HG03045 (cell line): ENCODE measurements around the gene CCDC197.
A peak's percentile ranks its signal among the peaks of the same experiment; 100 is the strongest.

ENCODE experiments used
- ATAC-seq: cut with Tn5 transposase; IDR thresholded peaks from one replicate; pipeline ENCODE4 v1.9.1; 2021; ENCODE audit warnings: mild to moderate bottlenecking, moderate library complexity; ENCODE audit not compliant: unreplicated experiment

Gene CCDC197

DNA sequence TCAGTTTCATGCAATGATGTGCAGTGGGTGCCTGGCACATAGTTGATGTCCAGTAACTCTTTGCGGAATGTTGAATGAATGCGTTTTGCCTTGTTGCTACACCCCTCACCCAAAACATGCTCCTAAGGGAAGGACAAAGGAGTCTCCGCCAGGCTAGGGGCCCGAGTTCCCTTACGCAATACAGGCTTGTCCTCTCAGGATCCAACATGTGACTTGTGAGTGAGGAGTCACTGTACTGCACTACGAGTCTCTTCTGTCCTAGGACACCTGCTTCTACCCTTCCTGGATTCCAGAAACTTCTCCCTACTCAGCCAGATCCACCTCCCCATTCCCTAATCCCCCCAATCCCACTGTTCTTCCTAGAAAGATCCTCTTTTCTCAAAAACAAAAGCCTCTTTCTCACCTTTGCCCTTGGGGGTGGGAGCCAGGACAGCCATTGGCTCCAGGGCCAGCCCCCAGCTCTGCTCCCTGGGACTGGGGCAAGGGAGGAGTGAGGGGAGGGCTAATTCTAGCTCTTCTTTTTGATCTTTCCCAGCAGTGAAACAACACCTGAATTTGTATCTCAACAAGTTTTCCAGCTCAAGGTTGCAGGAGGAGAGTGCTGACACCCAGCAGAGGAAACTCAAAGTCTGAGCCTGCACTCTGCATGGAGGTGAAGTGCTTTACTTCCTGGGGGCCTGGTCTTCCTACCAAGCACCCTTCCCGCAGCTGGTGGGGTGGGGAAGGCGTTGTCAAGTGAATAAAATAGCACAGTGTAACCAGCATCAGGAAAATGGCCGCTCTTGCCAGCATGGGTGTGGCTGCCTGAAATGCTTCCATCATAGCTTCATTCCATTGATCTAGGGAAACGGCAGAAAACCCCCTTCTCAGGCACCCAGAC, 25.7 kb downstream of the CCDC197 start:
- no peak for ATAC-seq

DNA sequence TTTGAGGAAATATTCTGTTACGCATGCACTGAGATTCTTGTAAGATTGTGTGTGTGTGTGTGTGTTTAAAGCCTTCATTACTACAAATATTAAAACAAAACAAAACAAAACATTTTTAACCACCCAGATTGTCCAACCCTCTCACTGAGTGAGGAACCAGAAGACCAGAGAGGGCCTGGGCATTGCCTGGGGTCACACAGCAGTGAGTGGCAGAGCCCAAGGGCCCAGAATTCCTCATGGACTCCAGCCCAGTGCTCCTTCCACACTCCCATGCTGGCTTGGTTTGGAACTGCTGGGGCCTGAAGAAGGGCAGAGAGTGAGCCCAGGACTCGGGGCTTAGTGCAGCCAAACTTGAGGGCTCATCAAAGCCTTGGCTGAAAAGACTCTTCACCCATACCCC, 27.4 kb downstream of the CCDC197 start:
- ATAC-seq, result no peak

DNA sequence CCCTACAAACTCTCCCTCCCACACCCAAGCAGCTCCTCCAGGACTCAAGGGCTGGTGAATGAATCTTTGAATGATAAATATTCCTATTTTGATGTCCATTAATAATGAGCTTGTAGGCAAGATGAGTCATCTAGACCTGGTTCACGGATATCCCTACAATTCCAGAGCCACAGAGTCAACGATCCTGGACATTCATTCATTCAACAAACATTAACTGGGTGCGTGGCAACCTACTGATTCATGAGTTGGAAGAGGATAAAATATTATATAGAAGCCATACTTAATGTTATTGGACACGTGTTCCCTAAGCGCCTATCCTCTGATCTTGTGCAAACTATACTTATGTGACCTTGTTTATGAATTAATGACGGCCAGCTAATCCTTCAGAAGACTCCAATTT, 28.6 kb downstream of the CCDC197 start:
- no peak for ATAC-seq

DNA sequence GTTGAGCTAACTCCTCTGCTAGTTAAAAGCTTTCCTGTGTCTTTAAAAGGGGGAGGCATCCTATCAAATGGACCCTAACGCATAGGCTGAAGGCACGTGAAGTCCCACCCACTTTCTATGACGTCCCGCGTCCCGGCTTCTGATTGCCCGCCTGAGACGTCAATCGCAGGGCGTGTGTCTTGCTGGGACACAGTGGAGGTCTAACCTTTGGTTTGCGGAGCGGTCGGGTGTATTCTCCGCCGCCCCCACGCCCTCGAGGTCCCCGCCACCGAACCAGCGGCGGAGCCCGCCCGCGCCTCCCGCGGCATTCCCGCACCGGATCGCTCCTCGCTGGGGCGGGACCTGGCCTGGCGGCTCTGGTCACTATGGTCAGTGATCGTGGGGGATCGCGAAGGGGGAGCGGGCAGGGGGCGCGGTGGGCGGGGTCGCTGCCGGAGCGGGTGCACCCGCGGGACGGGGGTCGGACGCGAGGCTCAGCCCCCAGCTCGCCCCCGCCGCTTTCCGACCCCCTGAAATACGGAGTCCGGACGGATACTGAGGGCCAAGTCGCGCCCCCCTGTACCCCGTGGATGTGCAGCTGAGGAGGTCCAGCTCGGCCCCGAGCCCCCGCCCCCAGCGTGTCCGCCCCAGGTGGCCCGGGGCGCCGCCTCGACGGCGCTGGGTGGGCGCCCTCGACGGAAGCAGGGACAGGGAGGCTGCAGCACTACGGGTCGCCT, 29.2 kb downstream of the CCDC197 start, which contains the start of gene OTUB2:
TSS of gene OTUB2 (plus strand) at position 168 of the 716 bp plus-strand sequence. CDS start at position 366, 198 bp downstream.
- peak; percentile 100 for ATAC-seq

DNA sequence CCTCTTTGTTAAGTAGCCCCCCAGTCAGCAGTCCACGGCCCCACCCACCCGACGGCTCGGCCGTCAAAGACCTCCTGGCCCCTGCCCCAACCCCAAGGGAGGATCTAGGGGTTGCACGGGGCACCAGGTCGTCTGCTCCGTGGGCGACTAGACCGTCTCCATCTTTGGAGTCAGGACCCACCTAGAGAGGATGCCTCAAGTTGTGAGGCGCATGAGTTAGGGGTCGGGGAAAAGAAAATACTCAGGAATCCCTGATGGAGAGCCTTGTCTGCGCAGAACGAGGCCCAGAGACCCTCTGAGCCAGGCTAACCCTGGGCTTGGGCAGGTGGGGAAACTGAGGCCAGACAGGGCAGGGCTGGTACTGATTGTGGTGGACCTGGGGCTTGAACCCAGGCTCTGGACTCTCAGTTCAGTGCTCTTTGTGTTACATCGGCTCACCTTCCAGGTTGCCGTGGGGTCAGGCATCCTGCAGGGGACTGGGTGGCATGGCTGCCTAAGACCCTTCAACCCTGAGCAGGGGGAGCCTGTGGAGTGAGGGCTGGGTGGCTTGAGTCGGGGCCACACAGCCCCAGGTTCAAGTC, 29.9 kb downstream of the CCDC197 start:
- ATAC-seq, result no peak

DNA sequence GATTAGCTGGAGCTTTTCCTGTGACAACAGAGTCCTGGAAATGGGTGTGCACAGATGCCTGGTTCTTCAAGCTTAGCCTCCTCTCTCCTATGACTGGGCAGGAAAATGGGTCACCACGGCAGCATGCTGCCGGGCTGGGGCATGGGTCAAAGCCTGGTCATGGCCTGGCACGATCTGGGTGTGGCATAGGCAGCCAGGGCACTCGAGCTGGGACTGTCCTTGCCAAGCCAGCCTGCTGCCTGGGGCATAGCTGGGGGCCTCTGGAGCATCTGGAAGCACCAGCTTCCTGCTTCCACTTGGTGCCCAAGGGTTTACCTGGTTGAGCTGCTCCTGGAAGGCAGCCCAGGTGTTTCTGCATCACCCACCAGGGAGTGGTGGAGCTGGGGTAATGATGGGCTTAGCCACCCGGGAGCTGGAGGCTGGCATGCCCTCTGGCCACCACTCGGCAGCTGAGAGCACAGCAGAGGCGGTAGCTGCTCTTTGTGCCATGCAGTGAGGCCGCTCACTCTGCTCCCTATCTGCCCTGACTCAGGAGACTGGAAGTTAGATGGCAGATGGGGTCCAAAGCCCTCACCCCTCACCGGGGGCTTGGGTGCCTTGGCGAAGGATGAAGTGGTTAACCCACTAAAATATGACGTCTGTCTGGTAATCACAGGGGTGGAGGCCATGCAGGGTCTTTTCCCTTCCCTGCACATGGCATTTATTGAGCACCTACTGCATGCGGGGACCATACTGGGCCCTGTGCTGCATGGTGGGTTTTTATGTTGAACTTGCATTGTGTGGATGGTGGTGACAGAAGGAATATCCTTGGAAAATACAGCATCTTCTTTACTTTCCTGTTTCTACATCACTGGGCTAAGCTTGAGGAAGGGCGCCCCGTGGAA, 30.7 kb downstream of the CCDC197 start:
- ATAC-seq, result no peak

DNA sequence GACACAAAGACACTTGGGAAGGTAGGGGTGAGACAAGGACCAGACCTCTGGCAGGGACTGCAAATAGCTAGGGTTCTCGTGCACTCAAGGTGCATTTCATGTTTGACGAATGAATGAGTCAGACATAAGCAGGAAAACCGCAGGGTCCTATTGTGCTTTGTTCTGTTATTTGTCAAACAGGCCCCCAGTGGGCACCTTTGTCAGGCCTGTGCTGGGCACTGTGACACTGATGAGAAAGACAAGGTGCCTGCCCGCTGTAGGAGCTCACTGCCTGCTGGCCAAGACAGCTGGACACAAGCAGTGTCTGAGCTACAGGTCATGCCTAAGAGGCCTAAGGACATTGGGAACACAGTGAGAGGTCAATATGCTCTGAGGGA, 31.3 kb downstream of the CCDC197 start:
- no peak for ATAC-seq

DNA sequence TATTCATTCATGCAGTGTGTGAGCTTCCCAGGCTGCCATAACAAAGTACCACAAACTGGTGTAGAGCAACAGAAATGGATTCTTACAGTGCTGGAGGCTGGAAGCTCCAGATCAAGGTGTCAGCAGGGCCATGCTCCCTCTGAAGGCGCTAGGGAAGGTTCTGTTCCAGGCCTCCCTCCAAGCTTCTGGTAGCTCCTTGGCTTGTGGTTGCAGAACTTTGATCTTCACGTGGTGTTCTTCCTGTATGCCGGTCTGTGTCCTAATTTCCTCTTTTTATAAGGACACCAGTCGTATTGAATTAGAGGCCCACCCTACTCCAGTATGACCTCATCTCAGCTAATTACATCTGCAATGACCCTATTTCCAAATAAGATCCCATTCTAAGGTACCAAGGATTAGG, 32.2 kb downstream of the CCDC197 start:
- ATAC-seq, result no peak

DNA sequence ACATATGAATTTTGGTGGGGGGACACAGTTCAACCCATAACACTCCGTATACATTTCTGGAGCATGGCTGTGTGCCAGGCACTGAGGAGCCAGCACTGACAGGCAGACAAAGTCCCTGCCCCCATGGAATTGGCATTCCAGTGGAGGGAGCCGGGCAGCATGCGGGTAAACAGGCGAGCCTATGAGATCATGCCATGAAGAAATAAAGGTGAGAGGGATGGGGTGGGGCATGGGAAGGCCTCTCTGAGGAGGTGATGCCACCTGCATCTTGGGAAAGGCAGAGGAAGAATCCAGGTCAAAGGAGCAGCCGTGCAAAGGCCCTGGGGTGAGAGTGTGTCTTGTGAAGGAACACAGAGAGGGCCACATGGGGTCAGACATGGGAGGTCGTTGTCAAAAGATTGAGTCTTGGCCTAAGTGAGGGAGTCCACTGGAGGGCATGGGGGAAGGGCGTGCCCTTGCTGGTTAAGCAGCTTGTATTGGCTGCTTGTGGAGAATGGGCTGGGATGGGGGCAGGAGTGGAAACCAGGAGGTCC, 32.6 kb downstream of the CCDC197 start:
- no peak for ATAC-seq

DNA sequence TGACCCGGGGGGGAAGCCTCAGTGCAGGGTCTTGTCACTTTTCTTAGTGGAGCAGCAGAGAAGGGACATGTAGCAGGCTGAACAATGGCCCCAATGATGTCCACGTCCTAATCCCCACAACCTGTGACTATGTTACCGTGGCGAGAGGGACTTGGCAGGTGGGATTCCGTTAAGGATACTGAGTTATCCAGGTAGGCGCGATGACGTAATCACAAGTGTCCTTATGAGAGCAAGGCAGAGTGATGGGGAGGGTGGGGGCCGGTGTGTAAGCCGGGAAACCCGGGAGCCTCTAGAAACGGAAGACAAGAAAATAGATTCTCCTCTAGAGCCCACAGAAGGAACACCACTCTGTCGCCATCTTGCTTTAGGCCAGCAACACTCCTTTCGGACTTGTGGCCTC, 33.5 kb downstream of the CCDC197 start:
- ATAC-seq, result no peak

DNA sequence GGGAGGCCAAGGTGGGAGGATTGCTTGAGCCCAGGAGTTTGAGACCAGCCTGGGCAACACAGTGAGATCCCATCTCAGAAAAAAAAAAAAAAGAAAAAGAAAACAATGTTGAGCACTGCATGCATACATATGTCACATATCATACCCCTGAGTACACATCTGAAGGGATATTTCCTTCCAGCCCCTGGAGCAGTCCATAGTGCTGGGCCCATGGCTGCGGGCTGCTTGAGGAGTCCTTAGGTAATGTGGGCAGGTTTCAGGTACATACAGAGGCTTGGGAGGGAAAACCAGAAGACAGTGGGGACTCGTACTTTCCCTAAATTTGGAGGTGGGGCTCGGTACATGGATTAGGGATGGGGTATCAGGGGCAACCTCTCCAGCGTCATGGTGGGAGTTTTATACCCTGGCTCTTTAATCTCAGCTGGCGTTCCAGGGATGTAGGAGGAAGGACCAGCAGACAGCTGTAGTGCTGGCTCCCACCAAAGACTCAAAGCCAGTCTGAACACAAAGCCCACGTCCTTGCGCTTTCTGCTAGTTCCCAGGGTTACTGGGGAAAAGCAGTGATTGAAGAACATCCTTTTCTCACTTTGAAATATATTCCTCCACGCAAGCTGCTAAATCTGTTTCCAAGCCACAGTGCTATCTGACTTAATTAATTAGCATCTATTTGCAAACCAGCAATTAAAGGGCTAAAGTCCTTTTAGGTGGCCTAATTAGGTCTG, 34.2 kb downstream of the CCDC197 start:
- no peak for ATAC-seq

DNA sequence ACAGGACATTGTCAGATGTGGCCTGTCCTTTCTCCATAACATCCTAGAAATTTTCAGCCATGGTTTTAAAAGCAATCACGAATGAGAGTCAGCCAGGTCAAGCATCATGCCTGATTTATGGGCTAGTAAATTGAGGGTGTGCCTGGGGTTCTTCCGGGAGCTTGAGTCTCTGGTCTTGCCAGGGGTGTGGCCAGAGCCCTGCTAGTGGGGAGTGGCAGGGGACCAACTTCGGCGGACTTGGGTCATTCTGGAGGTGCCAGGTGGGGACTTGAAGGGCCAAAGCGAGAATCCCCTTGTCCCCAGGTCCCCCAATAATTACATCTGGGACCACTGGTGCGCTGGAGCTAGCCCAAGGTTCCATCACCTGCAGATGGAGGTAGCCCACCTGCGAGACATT, 34.8 kb downstream of the CCDC197 start:
- no peak for ATAC-seq

DNA sequence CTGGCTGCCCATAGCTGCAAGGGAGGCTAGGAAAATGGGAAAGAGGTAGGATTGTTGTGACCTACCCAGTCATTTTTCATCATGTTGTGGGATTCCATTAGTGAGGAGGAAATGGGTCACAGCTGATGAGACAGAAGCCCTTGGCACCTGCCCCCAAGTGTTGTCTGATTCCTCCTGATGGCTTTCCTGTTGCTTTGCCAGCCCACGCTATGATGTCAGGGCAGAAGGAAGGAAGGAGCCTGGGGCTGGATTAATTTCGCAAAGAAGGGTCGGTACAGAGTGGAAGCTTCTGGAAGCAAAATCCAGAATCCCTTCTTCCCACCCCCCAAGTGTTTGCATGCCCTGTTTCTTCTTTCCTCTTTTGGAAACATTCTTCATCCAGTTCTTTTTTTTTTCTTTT, 37.8 kb downstream of the CCDC197 start:
- ATAC-seq, result no peak

DNA sequence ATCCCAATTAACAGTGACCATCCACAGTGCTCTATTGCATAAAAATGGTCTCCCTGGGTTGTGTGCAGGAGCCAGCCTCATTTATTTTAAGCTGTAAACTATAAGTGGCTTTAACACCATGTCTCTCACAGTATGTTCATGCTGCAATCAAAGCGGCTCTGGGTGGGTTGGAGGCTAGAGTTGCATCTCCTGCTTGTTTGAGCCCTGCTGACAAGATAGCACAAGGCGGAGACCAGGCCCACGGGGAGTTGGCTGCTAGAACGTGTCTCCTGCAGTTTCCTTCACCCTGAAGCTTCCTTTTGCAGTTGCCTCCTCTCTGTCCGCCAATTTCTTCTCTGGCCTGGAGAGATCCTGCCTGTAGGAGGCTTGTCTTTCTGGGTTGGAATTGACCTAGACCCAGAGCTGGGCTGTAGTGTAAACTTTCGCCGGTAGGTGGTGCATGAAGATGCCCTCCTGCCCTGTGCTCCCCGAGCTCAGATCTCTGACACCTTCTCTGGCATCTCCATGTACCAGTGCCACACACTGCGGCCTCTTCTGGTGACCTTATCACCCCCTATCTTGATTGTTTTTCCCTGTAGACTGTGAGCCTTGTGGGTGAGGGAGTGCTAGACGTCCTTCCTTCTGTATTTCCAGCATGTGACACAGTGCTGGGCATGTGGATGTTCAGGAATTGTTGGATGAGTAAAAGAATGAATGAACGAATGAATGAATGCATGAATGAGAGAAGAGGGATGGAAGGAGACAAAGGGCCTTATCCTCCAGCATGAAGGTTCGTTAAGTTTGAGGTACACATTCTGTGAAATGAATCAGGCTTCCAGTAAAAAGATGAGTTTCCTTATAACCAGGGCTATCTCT, 39.4 kb downstream of the CCDC197 start:
- ATAC-seq, result peak; percentile 72

DNA sequence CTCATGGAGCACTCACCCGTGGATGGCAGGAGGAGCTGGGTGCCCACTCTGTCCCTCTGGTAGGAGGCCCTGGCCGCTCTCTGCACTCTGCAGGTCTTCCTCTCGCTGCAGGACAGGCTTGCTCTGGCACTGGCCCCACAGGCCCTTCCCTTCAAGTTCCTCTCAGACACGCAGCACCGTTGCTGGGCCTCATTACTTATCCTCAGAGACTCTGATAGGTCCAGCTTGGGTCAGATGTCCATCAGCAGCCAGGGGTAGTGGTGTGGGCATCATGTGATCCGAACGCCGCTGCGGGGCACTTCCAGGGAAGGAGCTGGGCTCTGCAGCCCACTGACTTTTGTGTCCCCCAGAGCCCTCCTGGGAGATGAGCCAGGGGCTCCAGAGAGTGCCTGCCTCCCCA, 40.9 kb downstream of the CCDC197 start:
- no peak for ATAC-seq

DNA sequence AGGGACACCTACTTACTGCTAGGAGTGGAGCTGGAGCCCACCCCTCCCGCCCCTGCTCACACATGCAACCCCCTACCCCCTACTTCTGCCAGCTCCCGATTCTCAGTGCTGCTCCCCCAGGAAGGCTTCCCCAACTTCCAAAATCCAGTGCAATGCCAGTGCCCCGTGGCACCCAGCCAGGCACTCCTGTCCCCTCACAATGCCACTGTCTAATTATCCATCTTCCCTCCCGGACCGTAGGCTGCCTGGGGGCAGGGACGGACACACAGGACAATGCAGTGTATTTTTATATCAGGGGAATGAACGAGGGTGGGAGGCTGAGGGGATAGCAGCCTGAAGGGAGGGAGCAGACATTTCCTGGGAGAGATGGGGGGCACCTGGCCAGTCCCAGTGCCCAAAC, 41.4 kb downstream of the CCDC197 start:
- ATAC-seq, result no peak

DNA sequence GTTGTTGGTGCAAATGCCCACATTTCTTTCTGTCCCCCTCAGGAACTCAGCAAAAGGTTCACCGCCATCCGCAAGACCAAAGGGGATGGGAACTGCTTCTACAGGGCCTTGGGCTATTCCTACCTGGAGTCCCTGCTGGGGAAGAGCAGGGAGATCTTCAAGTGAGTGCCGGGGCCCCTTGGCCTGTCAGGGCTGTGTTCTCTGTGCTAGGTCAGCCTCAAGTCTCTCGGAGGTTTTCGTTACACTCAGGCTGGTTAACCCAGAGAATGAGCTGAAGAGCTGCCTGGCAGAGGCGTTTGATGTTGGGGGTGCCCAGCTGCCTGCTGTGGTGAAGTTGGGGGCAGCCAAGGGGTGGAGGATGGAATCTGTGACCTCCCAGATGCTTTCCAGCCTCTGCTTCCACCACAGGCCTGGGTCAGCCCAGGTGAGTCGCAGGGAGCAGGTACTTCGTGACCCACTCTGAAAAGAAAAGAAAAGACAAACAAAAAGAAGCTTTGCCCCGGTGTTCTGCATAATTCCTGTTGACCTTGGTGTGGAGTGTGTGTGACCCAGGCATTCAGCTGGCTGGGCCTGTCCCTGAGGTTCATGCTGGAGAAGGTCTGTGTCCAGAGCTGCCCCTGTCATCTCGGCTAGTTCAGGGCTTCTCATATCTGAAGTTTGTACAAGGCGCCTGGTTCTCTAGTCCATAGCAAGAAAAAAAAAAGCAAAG, 42.0 kb downstream of the CCDC197 start:
- no peak for ATAC-seq

DNA sequence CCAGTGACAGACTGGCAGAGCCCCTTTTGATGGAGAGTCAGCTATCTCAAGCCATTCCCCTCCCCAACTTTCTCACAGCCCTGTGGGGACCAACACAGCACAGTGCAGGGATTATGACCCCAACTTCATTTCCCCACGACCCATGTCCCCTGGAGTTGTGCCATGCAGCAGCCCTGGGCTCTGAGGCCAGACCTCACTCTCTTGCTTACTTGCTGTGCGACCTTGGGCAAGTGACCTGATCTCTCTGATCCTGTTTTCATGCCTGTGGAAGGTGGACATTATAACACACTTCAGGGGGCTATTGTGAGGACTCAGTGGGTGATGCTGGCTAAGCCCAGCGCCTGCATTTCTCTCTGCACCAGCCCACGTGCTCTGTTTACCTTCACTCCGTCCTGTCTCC, 43.1 kb downstream of the CCDC197 start:
- ATAC-seq, result no peak
